ENCODE results near the gene SLC22A13.
"Not testable (repeated sequence)": the region's sequence is repeated elsewhere in the genome, so short reads cannot be mapped to it uniquely, and the experiment has no call there.

The SLC22A13 gene

GRCh38 chr3:38306941-38307340 is 41.3 kb downstream of the SLC22A13 start:
- DNase-seq: no peak

- no peak for DNase-seq
Observed at GRCh38 chr3:38307599-38307998, 42.0 kb downstream of the SLC22A13 start.

- DNase-seq: no peak
Observed at GRCh38 chr3:38308456-38308855, 42.8 kb downstream of the SLC22A13 start.

GRCh38 chr3:38311476-38311875 is 45.9 kb downstream of the SLC22A13 start:
- DNase-seq: no peak

GRCh38 chr3:38311941-38312340 is 46.3 kb downstream of the SLC22A13 start:
- no peak for DNase-seq

- no peak for DNase-seq
Observed at GRCh38 chr3:38312356-38312755, 46.7 kb downstream of the SLC22A13 start.

GRCh38 chr3:38313263-38313662 is 47.7 kb downstream of the SLC22A13 start:
- DNase-seq: no peak

- no peak for DNase-seq
Observed at GRCh38 chr3:38313695-38314094, 48.1 kb downstream of the SLC22A13 start.

- DNase-seq: no peak
Observed at GRCh38 chr3:38314112-38314763, 48.6 kb downstream of the SLC22A13 start.

GRCh38 chr3:38314764-38315487 is 49.3 kb downstream of the SLC22A13 start:
- no peak for DNase-seq

- no peak for DNase-seq
Observed at GRCh38 chr3:38315488-38316230, 50.0 kb downstream of the SLC22A13 start.

- no peak for DNase-seq
Observed at GRCh38 chr3:38316356-38317191, 51.0 kb downstream of the SLC22A13 start.

- no peak for DNase-seq
Observed at GRCh38 chr3:38317192-38317759, 51.7 kb downstream of the SLC22A13 start.

- DNase-seq: no peak
Observed at GRCh38 chr3:38318766-38319671, 53.4 kb downstream of the SLC22A13 start.

GRCh38 chr3:38320638-38321037 is 55.0 kb downstream of the SLC22A13 start:
- not testable (repeated sequence) for DNase-seq

GRCh38 chr3:38323060-38323459 is 57.4 kb downstream of the SLC22A13 start:
- no peak for DNase-seq

GRCh38 chr3:38325256-38325655 is 59.6 kb downstream of the SLC22A13 start:
- no peak for DNase-seq

- DNase-seq: no peak
Observed at GRCh38 chr3:38327335-38328009, 61.9 kb downstream of the SLC22A13 start.

Measured in cerebellar nuclear complex (tissue), 1 donor.